ENCODE data around the gene ABCB8. TPM values are rescaled to one million over a fixed set of nuclear protein-coding genes. Genes with fewer than 3 reads are reported as not detected.

The ABCB8 gene
- total RNA-seq, 1 donor from 2014 or later, result 27.6 TPM

GRCh38 chr7:151070574-151070960, 42.3 kb downstream of the ABCB8 start:
- DNase-seq (ENCODE audit: low spot score), result no peak

GRCh38 chr7:151071032-151071866, 43.0 kb downstream of the ABCB8 start:
- DNase-seq (ENCODE audit: low spot score), result no peak

DNA sequence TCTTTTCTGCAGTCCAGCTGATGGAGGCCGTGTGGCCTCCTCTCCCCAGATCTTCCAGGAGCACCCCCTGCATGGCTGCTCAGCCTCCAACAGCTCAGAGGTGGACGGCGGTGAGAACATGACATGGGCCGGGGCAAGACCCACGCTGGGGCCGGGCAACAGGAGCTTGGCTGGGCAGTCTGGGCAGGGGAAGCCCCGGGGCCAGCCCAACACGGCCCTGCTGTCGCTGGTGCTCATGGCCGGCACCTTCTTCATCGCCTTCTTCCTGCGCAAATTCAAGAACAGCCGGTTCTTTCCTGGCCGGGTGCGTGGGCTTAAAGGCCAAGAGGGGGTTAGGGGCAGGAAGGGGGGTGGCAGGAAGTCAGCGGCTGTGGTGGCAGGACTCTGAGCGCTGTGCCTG, 45.7 kb downstream of the ABCB8 start:
- DNase-seq (ENCODE audit: low spot score), result no peak

DNA sequence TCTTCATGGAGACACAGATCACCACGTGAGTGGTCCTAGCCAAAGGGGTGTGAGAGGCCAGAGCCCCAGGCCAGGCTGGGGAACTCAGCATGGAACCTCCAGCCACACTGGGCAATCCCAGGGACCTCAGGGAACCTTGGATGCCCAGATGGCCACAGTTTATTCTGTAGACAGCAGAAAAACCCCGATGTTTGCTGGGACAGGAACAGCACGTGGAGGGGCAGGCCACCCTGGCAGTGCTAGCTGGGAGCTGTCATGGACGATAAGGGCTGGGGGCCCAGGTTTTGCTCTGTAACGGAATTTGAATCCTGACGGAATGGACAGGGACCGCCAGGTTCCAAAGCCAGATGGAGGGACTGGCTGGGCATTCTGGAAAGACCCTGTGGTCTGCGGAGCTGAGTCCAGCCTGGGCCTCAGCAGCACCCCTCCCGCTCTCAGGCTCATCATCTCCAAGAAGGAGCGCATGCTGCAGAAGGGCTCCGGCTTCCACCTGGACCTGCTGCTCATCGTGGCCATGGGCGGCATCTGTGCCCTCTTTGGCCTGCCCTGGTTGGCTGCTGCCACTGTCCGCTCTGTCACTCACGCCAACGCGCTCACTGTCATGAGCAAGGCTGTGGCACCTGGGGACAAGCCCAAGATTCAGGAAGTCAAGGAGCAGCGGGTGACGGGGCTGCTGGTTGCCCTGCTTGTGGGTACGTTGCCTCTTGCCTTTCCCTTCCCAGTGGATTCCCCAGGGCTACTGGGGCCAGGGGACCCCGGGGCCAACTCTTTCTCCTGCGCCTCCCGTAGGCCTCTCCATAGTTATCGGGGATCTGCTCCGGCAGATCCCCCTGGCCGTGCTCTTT, 46.8 kb downstream of the ABCB8 start:
- no peak for DNase-seq (ENCODE audit: low spot score)

GRCh38 chr7:151075662-151075971, 47.4 kb downstream of the ABCB8 start:
- no peak for DNase-seq (ENCODE audit: low spot score)

GRCh38 chr7:151075978-151076426, 47.8 kb downstream of the ABCB8 start:
- no peak for DNase-seq (ENCODE audit: low spot score)

DNA sequence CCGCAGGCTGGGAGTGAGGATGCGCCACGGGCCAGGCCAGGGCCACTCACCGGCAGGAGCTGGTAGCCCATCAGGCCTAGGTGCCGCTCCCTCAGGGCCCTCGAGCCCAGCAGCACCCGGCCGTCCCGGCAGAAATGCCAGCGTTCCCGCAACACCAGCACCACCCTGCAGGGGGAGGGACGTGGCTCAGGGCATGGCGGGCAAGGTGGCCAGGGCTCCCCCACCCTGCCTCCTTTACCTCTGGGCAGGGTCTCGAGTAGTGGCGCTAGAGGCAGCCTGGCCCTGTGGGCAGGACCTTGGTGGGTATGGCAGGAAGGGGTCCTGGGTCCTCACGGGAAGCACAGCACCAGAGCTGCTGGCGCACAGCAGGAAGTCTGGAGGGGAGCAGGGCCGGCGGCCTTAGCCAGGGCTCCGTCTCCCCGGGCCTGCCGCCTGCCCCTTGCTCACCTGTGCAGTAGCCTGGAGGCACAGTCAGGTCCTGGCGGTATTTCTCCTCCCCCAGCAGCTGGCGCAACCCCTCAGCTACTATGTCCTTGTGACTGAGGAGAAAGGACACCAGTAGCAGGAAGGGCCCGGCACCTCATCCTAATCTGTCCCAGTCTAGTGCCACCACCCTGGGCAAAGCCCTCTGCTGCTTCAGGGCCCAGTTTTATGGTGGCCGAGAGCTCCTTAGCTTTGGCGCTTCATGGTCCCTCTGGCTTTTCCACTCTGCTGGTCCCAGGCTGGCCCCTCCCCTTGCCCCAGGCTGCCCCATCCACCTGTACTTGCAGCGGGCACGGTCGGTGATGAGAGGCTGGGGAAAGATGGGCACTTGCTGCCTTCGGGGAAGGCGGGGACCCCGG, 48.8 kb downstream of the ABCB8 start:
- DNase-seq (ENCODE audit: low spot score), result no peak

- no peak for DNase-seq (ENCODE audit: low spot score)
These were observed 49.5 kb downstream of the ABCB8 start for GRCh38 chr7:151077705-151078232.

- no peak for DNase-seq (ENCODE audit: low spot score)
These were observed 50.2 kb downstream of the ABCB8 start for GRCh38 chr7:151078233-151079040.

DNA sequence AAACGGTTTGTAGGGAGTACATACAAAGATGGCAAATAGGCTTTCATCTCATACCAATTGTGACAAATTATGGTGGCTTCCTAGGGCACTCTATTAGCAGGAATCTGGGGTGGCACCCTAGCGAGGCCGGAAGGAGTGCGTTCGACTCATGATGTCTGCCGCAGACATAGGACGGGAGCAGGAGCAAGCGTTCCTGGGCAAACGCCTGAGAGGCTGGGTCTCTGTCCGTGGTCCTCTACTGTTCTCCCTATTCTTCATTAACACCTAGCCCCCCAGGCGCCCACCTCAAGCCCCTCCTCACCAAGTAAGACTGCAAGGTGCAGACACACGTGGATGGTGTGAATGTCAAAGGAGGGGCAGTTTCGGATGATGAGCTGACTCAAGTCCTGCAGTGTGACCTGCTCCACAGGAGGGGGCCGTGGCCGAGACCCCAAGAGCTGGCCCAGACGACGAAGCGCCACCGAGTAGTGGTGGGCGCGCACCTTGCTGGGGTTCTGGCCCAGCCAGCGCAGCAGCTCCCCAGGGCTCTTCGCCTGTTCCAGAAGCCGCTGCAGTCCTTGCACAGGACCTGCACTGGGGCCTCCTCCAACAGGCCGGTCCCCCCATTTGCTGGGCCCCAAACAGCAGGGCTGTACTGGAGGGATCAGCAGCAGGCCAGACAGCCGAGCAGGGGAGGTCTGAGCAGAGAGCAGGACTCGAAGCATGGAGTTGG, 51.1 kb downstream of the ABCB8 start:
- DNase-seq (ENCODE audit: low spot score), result no peak

GRCh38 chr7:151080067-151080521, 51.8 kb downstream of the ABCB8 start:
- no peak for DNase-seq (ENCODE audit: low spot score)

DNA sequence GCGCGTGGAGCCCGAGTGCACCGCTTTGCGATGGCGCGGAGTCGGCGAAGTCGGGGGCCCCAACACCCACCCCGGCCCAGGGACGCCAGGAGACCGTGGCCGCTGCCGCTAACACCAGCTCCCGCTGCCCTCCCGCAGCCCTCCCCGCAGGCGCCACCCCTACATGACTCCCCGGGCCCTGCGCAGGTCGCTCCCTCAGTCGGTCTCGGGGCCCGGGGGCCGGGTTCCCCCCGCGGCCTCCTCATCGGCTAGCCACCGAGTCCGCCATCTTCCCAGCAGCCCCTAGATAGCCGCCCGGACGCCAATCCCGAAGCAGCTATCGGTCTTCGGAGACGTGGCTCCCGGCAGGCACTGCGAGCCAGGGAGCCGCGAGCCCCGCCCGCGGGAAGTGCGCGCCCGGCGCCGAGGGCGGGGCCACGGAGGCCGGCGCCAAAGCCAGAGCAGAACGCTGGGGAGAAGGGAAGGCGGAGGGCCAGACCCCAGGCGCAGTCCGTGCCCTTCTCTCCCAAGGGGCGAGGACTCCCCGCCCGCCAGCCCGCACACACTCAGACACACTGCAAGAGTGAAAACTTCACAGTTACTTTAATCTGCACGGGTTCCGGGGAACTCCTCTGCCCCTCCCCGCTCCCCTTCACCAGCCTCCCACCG, 52.4 kb downstream of the ABCB8 start, which contains the start of gene FASTK:
Gene FASTK, minus strand, starts transcription at position 288 of the 648 bp plus-strand sequence. Its CDS starts 43 bp downstream, at position 245.
- DNase-seq (ENCODE audit: low spot score), result peak; percentile 95

DNA sequence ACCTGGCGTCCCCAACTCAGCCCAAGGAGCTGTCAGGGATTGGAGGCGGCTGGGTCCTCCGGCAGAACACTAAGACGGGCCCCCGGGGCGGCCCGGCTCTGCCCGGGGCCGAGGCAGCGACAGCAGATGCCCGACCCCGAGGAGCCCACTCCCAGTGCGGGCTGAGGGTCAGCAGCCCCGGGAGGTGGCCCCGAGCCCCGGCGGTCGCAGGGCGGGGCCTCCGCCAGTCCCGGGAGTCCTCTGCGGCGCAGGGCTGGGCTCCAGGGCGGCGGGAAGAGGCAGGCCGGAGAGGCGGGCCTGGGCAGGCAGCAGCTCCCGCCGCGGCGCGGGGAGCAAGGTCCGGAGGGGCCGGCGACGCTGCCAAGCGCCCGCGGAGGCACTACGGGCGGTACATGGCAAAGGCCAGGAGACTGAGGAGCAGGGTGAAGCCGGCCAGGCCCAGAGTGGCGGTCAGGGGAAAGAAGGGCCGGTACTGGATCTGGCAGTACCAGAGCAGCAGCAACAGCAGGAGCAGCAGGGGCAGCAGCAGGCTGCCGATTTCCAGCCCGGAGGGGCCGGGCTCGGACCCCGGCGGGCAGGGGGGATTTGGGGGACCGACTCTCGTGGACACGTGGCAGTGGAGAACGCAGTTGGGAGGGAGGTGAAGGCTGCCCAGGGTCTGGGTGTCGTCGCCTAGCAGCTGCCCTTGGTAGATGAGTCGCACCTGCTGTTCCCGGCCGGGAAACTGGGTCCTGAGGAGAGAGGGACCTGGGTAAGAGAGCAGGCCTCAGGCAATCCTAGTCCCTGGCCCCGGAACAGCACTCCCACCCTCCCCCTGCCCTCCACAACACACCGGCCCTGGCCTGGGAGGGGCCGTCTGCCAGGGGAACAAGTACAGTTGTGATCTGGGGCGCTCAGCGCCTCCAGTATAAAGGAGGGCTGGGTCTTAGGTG, 53.2 kb downstream of the ABCB8 start:
- DNase-seq (ENCODE audit: low spot score), result peak; percentile 90

- DNase-seq (ENCODE audit: low spot score), result peak; percentile 84
These were observed 54.2 kb downstream of the ABCB8 start for GRCh38 chr7:151082141-151083070.

GRCh38 chr7:151083071-151083823, 55.0 kb downstream of the ABCB8 start, which contains the start of gene TMUB1:
TSS of gene TMUB1 (minus strand) at chr7:151083493. CDS start at chr7:151082563, 930 bp downstream.
- peak; percentile 96 for DNase-seq (ENCODE audit: low spot score)

- DNase-seq (ENCODE audit: low spot score), result no peak
These were observed 55.5 kb downstream of the ABCB8 start for GRCh38 chr7:151083824-151084160.
